Testis (tissue), 3 donors: ENCODE results near the gene CCDC154. TPM values are rescaled to one million over a fixed set of nuclear protein-coding genes. Genes with fewer than 3 reads are reported as not detected.

ENCODE experiments used
- DNase-seq: peaks from one replicate; pipeline ENCODE4 v3.0.0-alpha.2; 2019
- H3K27ac ChIP-seq, 2 donors: fragments of 200-600 bp; sonication (generic); one replicate each; pipeline ENCODE4 v1.5.1; 2019
- H3K27me3 ChIP-seq: fragments of 200-600 bp; sonication (generic); one replicate; pipeline ENCODE4 v1.5.1; 2019
- H3K36me3 ChIP-seq: fragments of 200-600 bp; sonication (generic); one replicate; pipeline ENCODE4 v1.5.1; 2017; ENCODE audit warnings: low read depth; ENCODE audit errors: missing control alignments
- H3K4me1 ChIP-seq: fragments of 200-600 bp; sonication (generic); one replicate; pipeline ENCODE4 v1.5.1; 2019
- H3K4me3 ChIP-seq, 2 donors: fragments of 200-600 bp; sonication (generic); one replicate each; pipeline ENCODE4 v1.5.1; 2017 to 2019
- H3K9me3 ChIP-seq: fragments of 200-600 bp; sonication (generic); one replicate; pipeline ENCODE4 v1.5.1; 2017
- POLR2A ChIP-seq: fragments of 450-650 bp; IDR thresholded peaks from one replicate; pipeline ENCODE4 v1.6.1; 2017; ENCODE audit warnings: antibody characterized with exemption, mild to moderate bottlenecking, moderate library complexity
- WGBS, 2 donors: methylation state at CpG; one replicate each; pipeline ENCODE4 v1.1.5; 2018; 5-methylcytosine and 5-hydroxymethylcytosine counted together
- intact Hi-C: fragments of 100-400 bp; cut with DNase I; formaldehyde crosslinking; loops from one replicate; pipeline ENCODE4 v1.15.1; 2023; ENCODE audit warnings: low total_unique reads
- polyA plus RNA-seq: library from polyadenylated mRNA; stranded (reverse); fragments of 350-450 nt; fragmentation: Illumina TruSeq; extraction: RNeasy Lipid Tissue Mini Kit (QIAGEN cat#74804); gene quantifications from one replicate; pipeline ENCODE4 v1.2.3, GENCODE V29; 2014; ENCODE audit warnings: low read depth, low replicate concordance; ENCODE audit not compliant: insufficient read depth
- total RNA-seq, 2 donors: library from RNA; depleted of rRNA; stranded (reverse); fragments of >200 nt; gene quantifications; one replicate each; pipeline ENCODE4 v1.2.3, GENCODE V29; 2016
- TF ChIP-seq, protein P1 (sequence below), 3 experiments: fragments of 450-650 bp in 2 of 3; fragments of 200-600 bp in 1 of 3; sonication (generic) in 1 of 3; IDR thresholded peaks; one replicate each; pipeline ENCODE4 v1.5.1; 2016 to 2019; ENCODE audit warnings: antibody characterized with exemption in 3 of 3, mild to moderate bottlenecking in 2 of 3, moderate library complexity in 1 of 3

Gene CCDC154
- total and polyA plus RNA-seq, 3 donors from 2014 or later: 7.6 to 18.0 (median 14.8) TPM

DNA sequence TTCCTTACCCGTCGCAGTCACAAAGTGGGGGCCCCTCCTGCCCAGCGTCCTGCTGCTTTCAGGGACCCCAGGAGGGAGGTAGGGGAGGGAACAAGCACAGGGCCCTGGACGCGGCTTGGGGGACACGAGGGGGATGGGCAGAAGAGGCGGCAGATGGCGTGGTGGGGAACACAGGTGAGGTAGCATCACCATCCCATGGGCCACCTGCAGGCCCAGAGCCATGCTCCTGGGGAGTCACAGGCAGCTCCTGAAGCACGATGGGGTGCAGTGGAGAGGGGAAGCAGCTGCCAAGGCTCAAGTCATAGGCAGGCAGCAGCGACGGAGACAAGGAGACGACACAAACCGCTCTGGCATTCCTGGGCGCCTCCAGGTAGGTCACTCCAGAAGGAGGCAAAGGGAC is 40.6 kb downstream of the CCDC154 start:
- Histone ChIP-seq H3K9me3 (no peaks in the 10 kb centered on the region), H3K36me3 (no peaks in the 10 kb centered on the region), H3K4me3 (no peak overlapping the region), H3K27ac (no peak overlapping the region), H3K27me3 (no peaks in the 10 kb centered on the region), H3K4me1 (peaks cover 14% of the 10 kb centered on the region)
- 91 to 93% methylated on average over 14 of the region's 14 CpGs for WGBS, 2 donors
- no peak for DNase-seq
- TF ChIP-seq POLR2A: no peak
- TF ChIP-seq, protein P1, sequence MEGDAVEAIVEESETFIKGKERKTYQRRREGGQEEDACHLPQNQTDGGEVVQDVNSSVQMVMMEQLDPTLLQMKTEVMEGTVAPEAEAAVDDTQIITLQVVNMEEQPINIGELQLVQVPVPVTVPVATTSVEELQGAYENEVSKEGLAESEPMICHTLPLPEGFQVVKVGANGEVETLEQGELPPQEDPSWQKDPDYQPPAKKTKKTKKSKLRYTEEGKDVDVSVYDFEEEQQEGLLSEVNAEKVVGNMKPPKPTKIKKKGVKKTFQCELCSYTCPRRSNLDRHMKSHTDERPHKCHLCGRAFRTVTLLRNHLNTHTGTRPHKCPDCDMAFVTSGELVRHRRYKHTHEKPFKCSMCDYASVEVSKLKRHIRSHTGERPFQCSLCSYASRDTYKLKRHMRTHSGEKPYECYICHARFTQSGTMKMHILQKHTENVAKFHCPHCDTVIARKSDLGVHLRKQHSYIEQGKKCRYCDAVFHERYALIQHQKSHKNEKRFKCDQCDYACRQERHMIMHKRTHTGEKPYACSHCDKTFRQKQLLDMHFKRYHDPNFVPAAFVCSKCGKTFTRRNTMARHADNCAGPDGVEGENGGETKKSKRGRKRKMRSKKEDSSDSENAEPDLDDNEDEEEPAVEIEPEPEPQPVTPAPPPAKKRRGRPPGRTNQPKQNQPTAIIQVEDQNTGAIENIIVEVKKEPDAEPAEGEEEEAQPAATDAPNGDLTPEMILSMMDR (IDR thresholded peaks at IDR 0.05): no peak
- intact Hi-C loops: no loop called here

DNA sequence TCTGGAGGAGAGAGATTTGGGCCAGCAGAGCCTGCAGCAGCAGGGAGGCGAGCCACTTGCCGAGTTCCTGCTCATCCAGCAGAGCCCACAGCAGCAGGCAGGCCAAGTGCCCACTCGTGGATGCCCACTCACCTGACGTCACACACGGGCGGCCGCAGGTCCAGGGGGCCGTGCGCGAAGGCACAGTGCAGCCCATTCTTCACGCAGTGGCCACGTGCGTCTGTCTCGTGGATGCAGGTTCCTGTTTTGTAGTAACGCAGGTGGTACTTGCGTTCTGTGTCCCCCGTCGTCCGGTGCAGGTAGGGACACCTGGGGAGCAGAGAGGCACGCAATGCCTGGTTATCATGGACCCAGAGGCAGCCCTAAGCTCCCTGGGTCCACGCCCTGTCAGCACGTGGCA is 41.3 kb downstream of the CCDC154 start:
- Histone ChIP-seq H3K27me3 (no peaks in the 10 kb centered on the region), H3K27ac (no peak overlapping the region), H3K4me3 (no peak overlapping the region), H3K36me3 (no peaks in the 10 kb centered on the region), H3K4me1 (peaks cover 9% of the 10 kb centered on the region), H3K9me3 (no peaks in the 10 kb centered on the region)
- WGBS, 2 donors: 92 to 95% methylated on average over 12 to 22 of the region's 22 CpGs
- no peak for DNase-seq
- intact Hi-C loops: no loop called here
- no peak for TF ChIP-seq POLR2A
- TF ChIP-seq, protein P1 (IDR thresholded peaks at IDR 0.05): no peak

DNA sequence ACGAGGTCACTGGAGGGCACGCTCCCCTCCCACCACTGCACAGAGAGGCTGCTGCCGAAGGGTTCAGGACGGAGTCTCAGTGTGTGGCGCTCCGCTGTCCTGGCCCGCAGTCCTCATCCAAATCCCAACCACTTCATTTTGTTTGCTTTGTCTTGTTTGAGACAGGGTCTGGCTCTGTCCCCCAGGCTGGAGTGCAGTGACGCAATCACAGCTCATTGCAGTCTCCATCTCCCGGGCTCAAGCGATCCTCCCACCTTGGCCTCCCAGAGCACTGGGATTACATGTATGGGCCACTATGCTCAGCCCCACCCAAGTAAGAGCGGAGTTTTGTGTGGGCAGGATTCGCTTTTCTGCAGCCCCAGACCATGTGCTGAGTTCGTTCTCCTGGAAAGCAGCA is 42.6 kb downstream of the CCDC154 start:
- no peaks in the 10 kb centered on the region for H3K4me1 ChIP-seq
- H3K36me3 ChIP-seq: no peaks in the 10 kb centered on the region
- H3K27me3 ChIP-seq: no peaks in the 10 kb centered on the region
- DNase-seq: no peak
- intact Hi-C loops: no loop called here
- WGBS, 2 donors: 92 to 95% methylated on average over 9 to 13 of the region's 13 CpGs
- TF ChIP-seq POLR2A: no peak
- TF ChIP-seq, protein P1 (IDR thresholded peaks at IDR 0.05): no peak
- no peaks in the 10 kb centered on the region for H3K9me3 ChIP-seq
- H3K27ac ChIP-seq: no peak overlapping the region
- H3K4me3 ChIP-seq: no peak overlapping the region

DNA sequence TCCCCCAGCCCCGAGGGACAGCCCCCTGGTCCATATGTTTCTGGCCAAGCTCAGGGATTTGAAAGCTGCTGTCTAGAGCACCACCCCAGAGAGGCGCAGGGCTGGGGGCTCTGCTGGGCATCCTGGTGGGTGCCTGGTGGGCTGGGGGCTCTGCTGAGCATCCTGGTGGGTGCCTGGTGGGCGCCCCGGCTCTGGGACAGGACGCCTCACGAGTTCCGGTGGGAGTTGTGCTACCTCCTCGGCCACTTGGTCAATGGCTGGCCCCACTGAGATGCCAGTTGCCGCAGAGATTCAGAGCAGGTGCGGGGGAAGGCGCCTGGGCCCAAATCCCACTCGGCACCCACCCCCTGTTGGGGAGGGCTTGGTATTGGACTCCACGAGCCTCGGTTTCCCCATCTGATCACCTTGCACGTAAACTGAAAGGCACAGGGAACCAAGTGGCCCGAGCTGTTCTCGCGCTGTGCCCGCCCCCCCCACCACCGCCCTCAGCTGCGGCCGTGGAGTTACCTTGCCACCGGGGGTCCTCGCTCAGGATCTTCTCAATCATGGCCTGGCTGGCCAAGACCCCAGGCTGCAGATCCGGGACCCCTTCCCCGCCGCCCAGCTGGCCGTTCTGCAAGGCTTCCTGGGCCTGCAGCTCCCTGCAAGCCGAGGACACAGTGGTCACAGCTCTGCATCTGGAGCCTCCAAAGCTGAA is 43.1 kb downstream of the CCDC154 start:
- H3K4me3 ChIP-seq: no peak overlapping the region
- 92 to 93% methylated on average over 17 to 29 of the region's 29 CpGs for WGBS, 2 donors
- TF ChIP-seq POLR2A: no peak
- TF ChIP-seq, protein P1 (IDR thresholded peaks at IDR 0.05): no peak
- DNase-seq: no peak
- no peak overlapping the region for H3K27ac ChIP-seq
- no peaks in the 10 kb centered on the region for H3K9me3 ChIP-seq
- no peaks in the 10 kb centered on the region for H3K4me1 ChIP-seq
- H3K36me3 ChIP-seq: no peaks in the 10 kb centered on the region
- no peaks in the 10 kb centered on the region for H3K27me3 ChIP-seq
- intact Hi-C loops: no loop called here
